GM12878 (cell line): Measurements from ENCODE around the gene EXOC4. TPM values are rescaled to one million over a fixed set of nuclear protein-coding genes. Genes with fewer than 3 reads are reported as not detected.

Experiments
- ATAC-seq: fragments of 200-7000 bp; cut with Tn5 transposase; 3 replicates; pipeline ENCODE4 v1.9.1; 2020; ENCODE audit warnings: mild to moderate bottlenecking, moderate library complexity
- BruUV-seq: library from RNA; stranded (reverse); fragments of 400-500 nt; replicated peaks from 2 replicates; lab custom pipeline; 2021; lab: Mats Ljungman, UMichigan
- CTCF ChIA-PET: fragments of 300-600 bp; sonication (Branson Sonifier 250); formaldehyde crosslinking; extraction: SDS; loops from one replicate; lab custom pipeline; 2021; ENCODE audit warnings: inconsistent platforms; lab: Yijun Ruan, JAX
- POLR2A ChIA-PET: fragments of 350-600 bp; formaldehyde crosslinking; extraction: SDS; loops from one replicate; lab custom pipeline; 2021; ENCODE audit warnings: inconsistent platforms; lab: Charles Lee
- RAD21 ChIA-PET: fragments of 300-600 bp; sonication (Branson Sonifier 250); formaldehyde crosslinking; loops from one replicate; lab custom pipeline; 2023; ENCODE audit warnings: antibody characterized with exemption; ENCODE audit not compliant: unreplicated experiment; lab: Charles Lee
- SMC1A ChIA-PET: fragments of 300-600 bp; sonication (Branson Sonifier 250); formaldehyde crosslinking; loops from one replicate; lab custom pipeline; 2023; ENCODE audit not compliant: unreplicated experiment, uncharacterized antibody; lab: Charles Lee
- DNase-seq: peaks from one replicate; pipeline ENCODE4 v3.0.0-alpha.2; 2011; ENCODE audit warnings: low read depth, low spot score
- FAIRE-seq: peaks from 3 replicates; lab custom pipeline; 2011; peaks lifted over from hg19 to GRCh38; lab: Jason Lieb, UNC
- H2AFZ ChIP-seq: 2 replicates; pipeline ENCODE4 v1.6.0; 2011; ENCODE audit warnings: low read depth, low read length, control low read depth; ENCODE audit not compliant: control insufficient read depth
- H3K27ac ChIP-seq: 2 replicates; pipeline ENCODE4 v1.5.1; 2011; ENCODE audit warnings: control low read depth; ENCODE audit not compliant: control insufficient read depth, insufficient read depth
- H3K27me3 ChIP-seq, 2 experiments: replicated peaks in 1 of 2; 2 replicates each; pipeline versions ENCODE4 v1.6.0 to v1.6.1; 2011; ENCODE audit warnings: low read length in 1 of 2; ENCODE audit not compliant: control insufficient read depth in 2 of 2, insufficient read depth in 2 of 2
- H3K36me3 ChIP-seq, 2 experiments: 2 replicates each; pipeline ENCODE4 v1.5.1; 2011; ENCODE audit warnings: low read length in 1 of 2; ENCODE audit not compliant: control insufficient read depth in 2 of 2, insufficient read depth in 2 of 2
- H3K4me1 ChIP-seq: 2 replicates; pipeline ENCODE4 v1.6.1; 2011; ENCODE audit warnings: mild to moderate bottlenecking, low read length, moderate library complexity, mixed read lengths; ENCODE audit not compliant: control insufficient read depth, insufficient read depth
- H3K4me2 ChIP-seq: 2 replicates; pipeline ENCODE4 v1.6.0; 2011; ENCODE audit warnings: control low read depth; ENCODE audit not compliant: control insufficient read depth, insufficient read depth
- H3K4me3 ChIP-seq: fragments of 200-600 bp; sonication (generic); 2 replicates; pipeline ENCODE4 v1.5.1; 2016
- H3K79me2 ChIP-seq: 2 replicates; pipeline ENCODE4 v1.6.0; 2011; ENCODE audit warnings: low read length; ENCODE audit not compliant: control insufficient read depth, insufficient read depth
- H3K9ac ChIP-seq: 2 replicates; pipeline ENCODE4 v1.8.0; 2011; ENCODE audit warnings: low read length, control low read depth, mixed read lengths; ENCODE audit not compliant: control insufficient read depth, insufficient read depth
- H3K9me3 ChIP-seq: replicated peaks from 3 replicates; pipeline ENCODE4 v1.5.1; 2011; ENCODE audit warnings: mild to moderate bottlenecking, low read length; ENCODE audit not compliant: control insufficient read depth, insufficient read depth
- H4K20me1 ChIP-seq: 2 replicates; pipeline ENCODE4 v1.6.0; 2011; ENCODE audit not compliant: control insufficient read depth, insufficient read depth
- BACH1 ChIP-seq: fragments of 450-650 bp; IDR thresholded peaks from 2 replicates; pipeline ENCODE4 v1.6.1; 2017; ENCODE audit warnings: mild to moderate bottlenecking, borderline replicate concordance
- BMI1 ChIP-seq: fragments of 450-650 bp; IDR thresholded peaks from 2 replicates; pipeline ENCODE4 v1.6.1; 2016; ENCODE audit warnings: mild to moderate bottlenecking, moderate library complexity, borderline replicate concordance
- ETV6 ChIP-seq, 2 experiments: fragments of 450-650 bp in 1 of 2; IDR thresholded peaks in 1 of 2; conservative IDR thresholded peaks in 1 of 2; 2 replicates each; pipeline ENCODE4 v1.6.1; 2014; ENCODE audit warnings: antibody characterized with exemption in 1 of 2, borderline replicate concordance in 1 of 2, low read depth in 1 of 2, mild to moderate bottlenecking in 1 of 2, moderate library complexity in 1 of 2
- GABPA ChIP-seq: IDR thresholded peaks from 2 replicates; pipeline ENCODE4 v1.6.1; 2014; ENCODE audit warnings: antibody characterized with exemption, low read depth, mild to moderate bottlenecking, inconsistent platforms
- GATAD2B ChIP-seq: fragments of 450-650 bp; conservative IDR thresholded peaks from 2 replicates; pipeline ENCODE4 v1.6.1; 2017; ENCODE audit warnings: low read depth, mild to moderate bottlenecking, moderate library complexity
- MEF2B ChIP-seq: fragments of 450-650 bp; IDR thresholded peaks from 2 replicates; pipeline ENCODE4 v1.6.1; 2018; ENCODE audit warnings: mild to moderate bottlenecking, moderate library complexity; ENCODE audit not compliant: partially characterized antibody, poor library complexity, severe bottlenecking
- MYB ChIP-seq: fragments of 150-350 bp; IDR thresholded peaks from 2 replicates; pipeline ENCODE4 v1.6.1; 2014; ENCODE audit warnings: mild to moderate bottlenecking, low read depth, low read length, borderline replicate concordance
- NFYB ChIP-seq: IDR thresholded peaks from 2 replicates; pipeline ENCODE4 v1.6.1; 2011; ENCODE audit warnings: low read depth, mild to moderate bottlenecking, low read length, improper control_type of control experiment, moderate library complexity; ENCODE audit not compliant: insufficient read depth
- NR2F1 ChIP-seq: fragments of 450-650 bp; conservative IDR thresholded peaks from 2 replicates; pipeline ENCODE4 v1.6.1; 2017; ENCODE audit warnings: mild to moderate bottlenecking
- PKNOX1 ChIP-seq: fragments of 450-650 bp; IDR thresholded peaks from 2 replicates; pipeline ENCODE4 v1.6.1; 2016; ENCODE audit warnings: mild to moderate bottlenecking
- SMARCA5 ChIP-seq: fragments of 450-650 bp; IDR thresholded peaks from 2 replicates; pipeline ENCODE4 v1.6.1; 2017; ENCODE audit warnings: mild to moderate bottlenecking
- TAF1 ChIP-seq: IDR thresholded peaks from 2 replicates; pipeline ENCODE4 v1.6.1; 2011; ENCODE audit warnings: mild to moderate bottlenecking, low read depth, low read length, borderline replicate concordance
- WRNIP1 ChIP-seq: IDR thresholded peaks from 2 replicates; pipeline ENCODE4 v1.6.1; 2011; ENCODE audit warnings: low read depth, low read length, improper control_type of control experiment, borderline replicate concordance
- ZNF384 ChIP-seq: IDR thresholded peaks from 2 replicates; pipeline ENCODE4 v1.6.1; 2012; ENCODE audit warnings: low read depth, mild to moderate bottlenecking, low read length, improper control_type of control experiment, borderline replicate concordance
- WGBS: methylation state at CpG from one replicate; pipeline ENCODE4 v1.1.6; 2016; ENCODE audit warnings: low lambda C conversion rate; ENCODE audit not compliant: insufficient replicate concordance, insufficient coverage; ENCODE audit errors: missing lambda C conversion rate; 5-methylcytosine and 5-hydroxymethylcytosine counted together
- in situ Hi-C: fragments of 300-500 bp; cut with MboI; formaldehyde crosslinking; loops from 9 replicates; pipeline ENCODE4 v1.14.3; 2018; ENCODE audit warnings: mixed read lengths
- intact Hi-C: fragments of 100-400 bp; cut with micrococcal nuclease; formaldehyde crosslinking; loops from one replicate; pipeline ENCODE4 v1.14.2; 2022; ENCODE audit not compliant: unreplicated experiment
- polyA plus RNA-seq, 11 experiments: library from polyadenylated mRNA; depleted of rRNA in 4 of 11; unstranded in 6 of 11; stranded (reverse) in 5 of 11; fragments of >200 nt; fragmentation: Nextera tagmentation in 4 of 11; fragmentation: Illumina TruSeq in 1 of 11; extraction: Ambion mirVana in 4 of 11; extraction: Trizol in 1 of 11; gene quantifications; 1 replicate in 1 of 11; 2 replicates in 10 of 11; pipeline versions ENCODE4 v1.2.1 to v1.2.3, GENCODE V29; 2011 to 2016; ENCODE audit warnings: inconsistent platforms in 2 of 11, missing spikeins in 2 of 11, low read depth in 1 of 11
- total RNA-seq, 4 experiments: library from RNA; depleted of rRNA in 3 of 4; stranded (reverse); fragments of >200 nt in 3 of 4; fragmentation: Illumina TruSeq in 1 of 4; extraction: Trizol in 1 of 4; gene quantifications; 2 replicates each; pipeline versions ENCODE4 v1.2.1 to v1.2.3, GENCODE V29; 2013 to 2021

Gene EXOC4
- total and polyA plus RNA-seq, 10 of the 15 experiments (the other 5 are each of a cell fraction or from before 2014, with no cell fraction given), result 13.2 to 44.5 (median 29.6) TPM

DNA sequence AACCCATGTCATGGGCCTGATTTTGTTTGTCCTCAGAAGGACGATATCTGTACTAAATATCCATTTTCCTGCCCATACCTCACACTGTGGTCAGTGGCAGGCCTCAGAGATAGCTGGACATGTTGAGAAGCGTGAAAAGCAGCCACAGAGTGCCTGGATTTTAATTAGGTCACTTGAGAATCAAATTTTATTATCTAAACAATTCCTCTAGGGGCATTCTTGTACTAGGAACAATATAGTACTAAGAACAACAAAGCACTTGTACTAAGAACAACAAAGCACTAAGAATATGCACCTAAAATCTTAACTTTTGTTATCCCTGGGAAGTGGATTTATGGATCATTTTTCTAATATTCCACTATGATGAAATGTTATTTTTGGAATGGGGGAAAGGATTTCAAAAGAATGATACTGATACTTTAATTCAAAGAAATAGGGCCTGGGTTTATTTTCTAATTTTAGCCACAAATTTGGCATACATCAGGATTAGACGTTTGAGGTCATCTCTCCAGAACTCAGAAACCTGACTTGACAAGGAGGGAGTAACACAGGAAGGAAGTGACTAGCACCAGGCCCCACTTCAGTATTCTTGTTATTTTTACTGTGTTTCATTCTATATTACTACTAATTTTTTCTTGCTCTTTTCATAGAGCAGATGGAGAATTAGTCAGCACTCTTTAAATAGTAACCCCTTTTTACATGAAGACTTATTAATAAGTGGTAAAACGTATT, 112.2 kb downstream of the EXOC4 start:
- H4K20me1 ChIP-seq, result no peaks in the 10 kb centered on the region
- peak; percentile 42; the same call in 1 of the 3 replicates for ATAC-seq
- H3K4me2 ChIP-seq, result no peak overlapping the region
- no peak overlapping the region for H3K27ac ChIP-seq
- H3K9me3 ChIP-seq, result no peaks in the 10 kb centered on the region
- DNase-seq, result no peak
- H3K4me1 ChIP-seq, result no peaks in the 10 kb centered on the region
- no TSS peak for BruUV-seq
- ChIA-PET POLR2A (no interaction called here), RAD21 (no interaction called here), SMC1A (interaction anchor here (1.3 kb wide), 1 partner anchor 23 kb away, joined by 3 read pairs; no protein-coding TSS in a partner anchor), CTCF (no interaction called here)
- no peaks in the 10 kb centered on the region for H3K27me3 ChIP-seq
- no peak overlapping the region for H3K4me3 ChIP-seq
- intact Hi-C loops (no loop called here), in situ Hi-C loops (no loop called here)
- no peak for TF ChIP-seq GATAD2B
- TF ChIP-seq GABPA, result 0 out of 2 replicates have a peak, but pooled peaks have one; percentile 20
- no peak for TF ChIP-seq NFYB
- FAIRE-seq, result no peak
- H3K36me3 ChIP-seq, result no peaks in the 10 kb centered on the region
- WGBS, result 48% methylated on average over 4 of the region's 4 CpGs
- no peaks in the 10 kb centered on the region for H3K79me2 ChIP-seq
- no peak overlapping the region for H3K9ac ChIP-seq
- H2AFZ ChIP-seq, result no peak overlapping the region

- no peaks in the 10 kb centered on the region for H3K79me2 ChIP-seq
- 82% methylated on average over 3 of the region's 3 CpGs for WGBS
- no peak for FAIRE-seq
- H3K9ac ChIP-seq, result no peak overlapping the region
- BruUV-seq, result no TSS peak
- no peak overlapping the region for H2AFZ ChIP-seq
- no peak overlapping the region for H3K4me3 ChIP-seq
- ChIA-PET SMC1A (no interaction called here), RAD21 (no interaction called here), POLR2A (no interaction called here), CTCF (interaction anchor here (0.6 kb wide), 1 partner anchor 17 kb away, joined by 4 read pairs; no protein-coding TSS in a partner anchor)
- no peak for DNase-seq
- H4K20me1 ChIP-seq, result no peaks in the 10 kb centered on the region
- ATAC-seq, result no peak
- H3K4me1 ChIP-seq, result no peaks in the 10 kb centered on the region
- no peak overlapping the region for H3K4me2 ChIP-seq
- H3K9me3 ChIP-seq, result no peaks in the 10 kb centered on the region
- no peaks in the 10 kb centered on the region for H3K27me3 ChIP-seq
- intact Hi-C loops, result no loop called here
- in situ Hi-C loops, result no loop called here
- H3K36me3 ChIP-seq, result no peaks in the 10 kb centered on the region
- H3K27ac ChIP-seq, result no peak overlapping the region
- no peak for TF ChIP-seq ETV6 (conservative IDR thresholded peaks at IDR 0.05 in 1 of 2, IDR thresholded peaks at IDR 0.05 in 1 of 2; ENCODE audit: borderline replicate concordance in 1 of 2, low read depth in 1 of 2)
- TF ChIP-seq PKNOX1, result no peak
- no peak for TF ChIP-seq SMARCA5
- TF ChIP-seq ZNF384, result no peak
- no peak for TF ChIP-seq BMI1
- TF ChIP-seq TAF1, result no peak
- TF ChIP-seq MYB, result no peak
- no peak for TF ChIP-seq BACH1
- TF ChIP-seq NR2F1, result no peak
- no peak for TF ChIP-seq WRNIP1
- no peak for TF ChIP-seq MEF2B
These were observed 113.0 kb downstream of the EXOC4 start for GRCh38 chr7:133365917-133366316.
